DMS 273 (cell line): ENCODE data around the gene CD34.

Experiments used
- DNase-seq: peaks from one replicate; lab custom pipeline; 2025; ENCODE audit not compliant: unreplicated experiment; lab: John Stamatoyannopoulos, UW

CD34 gene

GRCh38 chr1:207901041-207901653 is 9.8 kb downstream of the CD34 start:
- DNase-seq, result no peak

- no peak for DNase-seq
These were observed 12.1 kb downstream of the CD34 start for GRCh38 chr1:207898836-207899235.

- DNase-seq, result no peak
These were observed 12.7 kb downstream of the CD34 start for GRCh38 chr1:207898260-207898659.

GRCh38 chr1:207897188-207897587 is 13.7 kb downstream of the CD34 start:
- DNase-seq, result peak; percentile 30

GRCh38 chr1:207896547-207896946 is 14.4 kb downstream of the CD34 start:
- DNase-seq, result no peak

GRCh38 chr1:207894704-207895103 is 16.2 kb downstream of the CD34 start:
- no peak for DNase-seq

GRCh38 chr1:207893737-207894582 is 17.0 kb downstream of the CD34 start:
- no peak for DNase-seq

GRCh38 chr1:207892764-207893163 is 18.2 kb downstream of the CD34 start:
- no peak for DNase-seq

- no peak for DNase-seq
These were observed 19.8 kb downstream of the CD34 start for GRCh38 chr1:207891148-207891547.

GRCh38 chr1:207890136-207890738 is 20.7 kb downstream of the CD34 start:
- peak; percentile 21 for DNase-seq

GRCh38 chr1:207888652-207889051 is 22.3 kb downstream of the CD34 start:
- DNase-seq, result no peak

GRCh38 chr1:207887542-207888201 is 23.3 kb downstream of the CD34 start:
- DNase-seq, result no peak

GRCh38 chr1:207886227-207886626 is 24.7 kb downstream of the CD34 start:
- no peak for DNase-seq

- peak; percentile 89 for DNase-seq
These were observed 25.5 kb downstream of the CD34 start for GRCh38 chr1:207885129-207886032.

GRCh38 chr1:207884266-207885029 is 26.5 kb downstream of the CD34 start:
- peak; percentile 22 for DNase-seq

GRCh38 chr1:207883660-207884250 is 27.2 kb downstream of the CD34 start:
- no peak for DNase-seq

GRCh38 chr1:207883104-207883651 is 27.7 kb downstream of the CD34 start:
- no peak for DNase-seq

GRCh38 chr1:207882692-207883091 is 28.2 kb downstream of the CD34 start:
- DNase-seq, result no peak

GRCh38 chr1:207878939-207879338 is 32.0 kb downstream of the CD34 start:
- DNase-seq, result no peak
